CD4-positive, CD25-positive, alpha-beta regulatory T cell (primary cell): Measurements from ENCODE around the gene ATF7IP2. TPM values are rescaled to one million over a fixed set of nuclear protein-coding genes. Genes with fewer than 3 reads are reported as not detected.

ENCODE experiments used
- ATAC-seq, 2 donors: fragments of 150-1000 bp; cut with Tn5 transposase; one replicate each; pipeline ENCODE4 v1.10.0; 2021; ENCODE audit warnings: low read depth in 2 of 2, moderate number of reproducible peaks in 2 of 2, moderate library complexity in 1 of 2
- DNase-seq, 3 donors: peaks; one replicate each; pipeline versions ENCODE4 v3.0.0 to v3.0.0-alpha.2; 2012 to 2022; ENCODE audit warnings: mixed read lengths in 1 of 3
- H3K27ac ChIP-seq: one replicate; pipeline ENCODE4 v1.7.0; 2013; ENCODE audit warnings: mild to moderate bottlenecking, low read length; ENCODE audit not compliant: insufficient read depth, poor library complexity, severe bottlenecking
- H3K27me3 ChIP-seq: one replicate; pipeline ENCODE4 v1.7.0; 2013; ENCODE audit warnings: low read length; ENCODE audit not compliant: control insufficient read depth, insufficient read depth
- H3K36me3 ChIP-seq: one replicate; pipeline ENCODE4 v1.7.0; 2013; ENCODE audit warnings: mild to moderate bottlenecking, low read length, moderate library complexity; ENCODE audit not compliant: control insufficient read depth, insufficient read depth
- H3K4me1 ChIP-seq: 2 replicates; pipeline ENCODE4 v1.7.0; 2013; ENCODE audit warnings: mild to moderate bottlenecking, low read length; ENCODE audit not compliant: insufficient read depth, control insufficient read depth, poor library complexity, severe bottlenecking
- H3K4me3 ChIP-seq: one replicate; pipeline ENCODE4 v1.7.0; 2013; ENCODE audit warnings: low read depth, mild to moderate bottlenecking, low read length, moderate library complexity
- H3K9me3 ChIP-seq, 2 experiments: 1 replicate in 1 of 2; 2 replicates in 1 of 2; pipeline ENCODE4 v1.7.0; 2013; ENCODE audit warnings: low read length in 2 of 2, mild to moderate bottlenecking in 1 of 2, moderate library complexity in 1 of 2; ENCODE audit not compliant: control insufficient read depth in 2 of 2
- H3K27ac Mint-ChIP-seq, 3 donors: one replicate each; pipeline ENCODE4 v1.8.0; 2020 to 2022; ENCODE audit warnings: mild to moderate bottlenecking in 3 of 3, mixed read lengths in 3 of 3, moderate library complexity in 2 of 3
- H3K27me3 Mint-ChIP-seq: one replicate; pipeline ENCODE4 v1.8.0; 2022; ENCODE audit warnings: mild to moderate bottlenecking, mixed read lengths
- H3K36me3 Mint-ChIP-seq: one replicate; pipeline ENCODE4 v1.8.0; 2020; ENCODE audit warnings: mixed read lengths
- H3K4me1 Mint-ChIP-seq, 4 donors: one replicate each; pipeline ENCODE4 v1.8.0; 2020 to 2022; ENCODE audit warnings: mixed read lengths in 4 of 4, mild to moderate bottlenecking in 1 of 4
- H3K4me3 Mint-ChIP-seq, 4 donors: one replicate each; pipeline ENCODE4 v1.8.0; 2020 to 2022; ENCODE audit warnings: mild to moderate bottlenecking in 4 of 4, mixed read lengths in 4 of 4, moderate library complexity in 3 of 4
- H3K9me3 Mint-ChIP-seq, 7 donors: one replicate each; pipeline ENCODE4 v1.8.0; 2020 to 2022; ENCODE audit warnings: mixed read lengths in 7 of 7, mild to moderate bottlenecking in 3 of 7, moderate library complexity in 2 of 7
- polyA plus RNA-seq, 4 donors: library from polyadenylated mRNA; unstranded; fragments of 300-500 nt; fragmentation: Illumina TruSeq; gene quantifications; one replicate each; pipeline ENCODE4 v1.2.3, GENCODE V29; 2021
- total RNA-seq: library from RNA; stranded (reverse); gene quantifications from one replicate; pipeline ENCODE4 v1.2.3, GENCODE V29; 2022

Gene ATF7IP2
- total and polyA plus RNA-seq, 5 donors from 2014 or later: 47.6 to 114 (median 94.5) TPM

DNA sequence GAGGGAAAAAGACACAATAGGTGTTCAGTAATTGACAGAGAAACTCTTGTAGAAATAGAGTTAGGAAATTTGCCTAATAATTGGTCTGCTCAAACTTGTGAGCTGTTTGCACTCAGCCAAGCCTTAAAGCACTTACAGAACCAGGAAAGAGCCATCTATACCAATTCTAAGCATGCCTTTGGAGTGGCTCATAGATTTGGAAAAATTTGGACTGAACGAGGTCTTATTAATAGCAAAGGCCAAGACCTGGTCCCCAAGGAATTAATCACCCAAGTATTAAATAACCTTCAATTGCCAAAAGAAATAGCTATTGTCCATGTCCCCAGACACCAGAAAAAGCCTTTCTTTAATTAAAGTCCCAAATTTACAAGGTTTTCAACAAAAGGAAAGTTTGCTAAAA, 104.3 kb downstream of the ATF7IP2 start:
- Histone ChIP-seq H3K9me3 (peaks cover 12 to 26% of the 10 kb centered on the region in 2 experiments), H3K27ac (no peak overlapping the region), H3K36me3 (no peaks in the 10 kb centered on the region), H3K4me1 (no peaks in the 10 kb centered on the region), H3K27me3 (no peaks in the 10 kb centered on the region), H3K4me3 (no peak overlapping the region)
- H3K36me3 Mint-ChIP-seq: peaks cover 4% of the 10 kb centered on the region
- peaks cover 0 to 24% (median 10%) of the 10 kb centered on the region in 7 donors for H3K9me3 Mint-ChIP-seq
- H3K4me3 Mint-ChIP-seq: no peak overlapping the region
- DNase-seq (no peak), ATAC-seq (no peak)
- H3K4me1 Mint-ChIP-seq: no peaks in the 10 kb centered on the region
- H3K27ac Mint-ChIP-seq: no peak overlapping the region
- peaks cover 4% of the 10 kb centered on the region for H3K27me3 Mint-ChIP-seq

DNA sequence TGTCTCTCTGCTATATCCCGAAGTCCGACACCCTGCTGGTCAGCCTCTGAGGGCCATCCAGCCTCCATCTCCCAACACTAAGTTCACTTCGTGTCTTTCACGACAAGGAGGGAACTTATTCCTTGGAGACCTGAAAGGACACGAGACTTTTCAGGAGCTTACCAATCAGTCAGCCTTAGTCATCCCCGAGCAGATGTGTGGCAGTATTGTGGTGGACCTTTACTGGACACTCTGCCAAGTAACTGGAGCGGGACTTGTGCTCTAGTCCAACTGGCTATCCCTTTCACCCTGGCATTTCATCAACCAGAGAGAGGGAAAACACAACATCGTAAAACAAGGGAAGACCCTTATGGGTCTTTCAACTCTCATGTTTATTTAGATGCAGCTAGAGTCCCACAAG, 107.4 kb downstream of the ATF7IP2 start:
- Mint-ChIP-seq H3K36me3 (no peaks in the 10 kb centered on the region), H3K4me1 (no peaks in the 10 kb centered on the region), H3K9me3 (peaks cover 0 to 23% (median 12%) of the 10 kb centered on the region in 7 donors), H3K27ac (no peak overlapping the region), H3K4me3 (no peak overlapping the region), H3K27me3 (peaks cover 4% of the 10 kb centered on the region)
- Histone ChIP-seq H3K36me3 (no peaks in the 10 kb centered on the region), H3K27ac (no peak overlapping the region), H3K4me3 (no peak overlapping the region), H3K27me3 (no peaks in the 10 kb centered on the region), H3K9me3 (peaks cover 4 to 16% of the 10 kb centered on the region in 2 experiments), H3K4me1 (no peaks in the 10 kb centered on the region)
- ATAC-seq: no peak
- DNase-seq: no peak

DNA sequence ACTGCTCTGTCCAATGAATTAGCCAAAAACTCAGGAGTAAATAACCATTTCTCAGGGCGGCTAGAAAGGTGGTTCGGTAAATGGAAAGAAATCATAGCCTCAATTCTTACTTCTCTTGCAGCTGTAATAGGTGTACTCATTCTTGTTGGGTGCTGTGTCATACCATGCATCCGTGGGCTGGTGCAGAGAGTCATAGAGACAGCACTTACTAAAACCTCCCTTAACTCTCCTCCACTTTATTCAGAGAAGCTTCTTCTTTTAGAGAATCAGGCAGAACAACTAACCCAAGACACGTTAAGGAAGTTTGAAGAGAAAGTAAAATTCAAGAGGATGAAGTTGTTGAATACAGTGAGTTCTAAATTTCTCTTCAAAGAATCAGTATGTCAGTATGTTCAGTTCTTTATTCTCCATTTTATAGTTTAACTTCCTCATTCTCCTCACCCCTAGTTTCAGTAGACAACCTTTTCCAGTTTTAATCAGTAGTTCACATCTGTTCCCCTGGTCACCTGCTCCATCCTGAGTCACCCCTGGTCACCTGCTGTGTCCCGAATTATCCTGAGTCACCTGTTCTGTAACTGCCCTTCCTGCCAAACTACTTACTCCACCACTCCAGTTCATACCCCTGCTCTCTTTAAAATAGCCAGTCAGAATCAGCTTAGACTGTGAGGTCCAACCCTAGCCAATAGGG, 108.6 kb downstream of the ATF7IP2 start:
- no peak overlapping the region for H3K4me3 ChIP-seq
- H3K36me3 Mint-ChIP-seq: no peaks in the 10 kb centered on the region
- H3K27ac ChIP-seq: no peak overlapping the region
- peaks cover 0 to 23% (median 12%) of the 10 kb centered on the region in 7 donors for H3K9me3 Mint-ChIP-seq
- H3K4me3 Mint-ChIP-seq: no peak overlapping the region
- H3K4me1 ChIP-seq: no peaks in the 10 kb centered on the region
- H3K27ac Mint-ChIP-seq: no peak overlapping the region
- no peaks in the 10 kb centered on the region for H3K36me3 ChIP-seq
- H3K4me1 Mint-ChIP-seq: no peaks in the 10 kb centered on the region
- peaks cover 4 to 16% of the 10 kb centered on the region in 2 experiments for H3K9me3 ChIP-seq
- no peak for ATAC-seq
- no peaks in the 10 kb centered on the region for H3K27me3 ChIP-seq
- DNase-seq: no peak
- peaks cover 4% of the 10 kb centered on the region for H3K27me3 Mint-ChIP-seq

DNA sequence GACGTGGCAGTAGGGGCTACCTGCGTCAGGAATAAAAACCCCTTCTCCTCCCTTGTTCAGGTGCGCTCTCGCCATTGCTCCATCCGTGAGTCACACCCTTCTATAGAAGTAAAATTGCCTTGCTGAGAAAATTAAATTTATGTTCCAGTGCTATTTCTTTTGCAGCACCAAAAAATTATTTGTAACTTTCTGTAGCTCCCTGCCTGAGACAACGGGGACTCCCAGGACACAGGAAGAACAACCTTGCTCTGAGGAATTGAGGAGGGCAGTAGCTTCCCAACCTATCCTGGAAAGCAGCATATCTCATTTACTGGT, 109.1 kb downstream of the ATF7IP2 start:
- DNase-seq (no peak), ATAC-seq (no peak)
- Mint-ChIP-seq H3K36me3 (no peaks in the 10 kb centered on the region), H3K27ac (no peak overlapping the region), H3K9me3 (peaks cover 0 to 23% (median 12%) of the 10 kb centered on the region in 7 donors), H3K4me1 (no peaks in the 10 kb centered on the region), H3K4me3 (no peak overlapping the region), H3K27me3 (peaks cover 4% of the 10 kb centered on the region)
- Histone ChIP-seq H3K4me3 (no peak overlapping the region), H3K27ac (no peak overlapping the region), H3K36me3 (no peaks in the 10 kb centered on the region), H3K4me1 (no peaks in the 10 kb centered on the region), H3K9me3 (peaks cover 4 to 16% of the 10 kb centered on the region in 2 experiments), H3K27me3 (no peaks in the 10 kb centered on the region)

DNA sequence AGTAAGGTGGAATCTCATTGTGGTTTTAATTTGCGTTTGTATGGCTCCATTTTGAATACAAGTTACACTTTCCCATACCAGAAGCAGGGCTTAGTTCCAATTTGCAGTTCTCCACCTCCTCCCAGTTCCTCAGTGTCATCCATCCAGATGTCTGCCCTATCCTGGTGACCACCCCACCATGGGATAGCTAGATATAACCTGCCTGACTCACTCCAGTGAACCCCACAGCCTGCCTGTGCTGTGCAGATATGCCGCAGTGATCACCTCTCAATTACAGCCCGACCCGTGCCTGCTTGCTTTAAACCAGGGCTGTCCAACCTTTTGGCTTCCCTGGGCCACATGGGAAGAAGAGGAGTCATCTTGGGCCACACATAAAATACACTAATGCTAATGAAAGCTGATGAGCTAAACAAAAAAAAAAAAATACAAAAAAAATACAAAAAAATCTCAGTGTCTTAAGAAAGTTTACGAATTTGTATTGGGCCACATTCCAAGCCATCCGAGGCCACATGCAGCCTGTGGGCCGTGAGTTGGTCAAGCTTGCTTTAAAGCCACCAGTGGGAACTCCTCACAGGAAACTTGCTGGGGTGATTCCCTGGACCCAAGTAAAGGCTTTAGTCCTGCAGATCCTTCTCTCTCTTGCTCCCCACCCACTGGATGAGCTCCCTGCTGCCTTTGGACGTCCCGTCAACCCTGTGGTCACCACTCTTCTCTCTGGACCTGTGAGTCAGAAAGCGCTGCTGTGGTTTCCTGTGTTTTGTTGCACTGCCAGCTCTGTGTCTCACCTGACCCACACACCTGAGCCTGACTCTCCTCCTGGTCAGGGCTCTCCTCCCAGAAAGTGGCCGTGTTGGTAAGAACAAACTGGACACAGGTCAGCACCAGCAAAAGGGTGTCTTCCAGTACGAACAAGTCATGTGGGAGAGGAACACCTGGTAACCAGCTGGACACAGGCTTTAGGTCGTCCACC, 111.6 kb downstream of the ATF7IP2 start:
- Mint-ChIP-seq H3K4me3 (no peak overlapping the region), H3K27me3 (no peaks in the 10 kb centered on the region), H3K36me3 (no peaks in the 10 kb centered on the region), H3K27ac (no peak overlapping the region), H3K4me1 (peaks cover 0 to 3% (median 0%) of the 10 kb centered on the region in 4 donors), H3K9me3 (peaks cover 0 to 23% (median 12%) of the 10 kb centered on the region in 7 donors)
- DNase-seq: peak in 1 of 3 donors; percentile 31
- Histone ChIP-seq H3K4me3 (no peak overlapping the region), H3K27me3 (no peaks in the 10 kb centered on the region), H3K27ac (no peak overlapping the region), H3K4me1 (no peaks in the 10 kb centered on the region), H3K9me3 (peaks cover 4 to 16% of the 10 kb centered on the region in 2 experiments), H3K36me3 (no peaks in the 10 kb centered on the region)
- ATAC-seq: no peak

DNA sequence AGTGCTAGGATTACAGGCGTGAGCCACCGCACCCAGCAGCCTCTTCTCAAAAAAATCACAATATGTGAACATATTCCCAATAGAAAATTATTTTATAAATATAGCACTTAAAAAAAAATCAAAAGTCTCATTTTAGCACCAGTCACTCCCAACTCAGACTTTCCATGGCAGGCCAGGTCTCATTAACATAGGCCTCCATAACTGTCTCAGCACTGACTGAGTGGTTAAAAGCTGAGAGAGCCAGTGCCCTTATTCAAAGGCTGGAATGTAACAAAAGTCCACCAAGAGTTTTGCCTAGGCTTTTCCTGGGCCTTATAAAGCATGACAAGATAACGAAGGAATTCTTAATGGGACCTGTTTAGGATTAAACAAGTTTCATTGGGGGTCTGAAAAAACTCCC, 114.7 kb downstream of the ATF7IP2 start:
- peaks cover 0 to 5% (median 0%) of the 10 kb centered on the region in 4 donors for H3K4me1 Mint-ChIP-seq
- H3K9me3 Mint-ChIP-seq: peaks cover 0 to 8% (median under 1%) of the 10 kb centered on the region in 7 donors
- no peaks in the 10 kb centered on the region for H3K27me3 Mint-ChIP-seq
- H3K9me3 ChIP-seq: peaks cover 0 to under 1% of the 10 kb centered on the region in 2 experiments
- DNase-seq (peak in 1 of 3 donors; percentile 7), ATAC-seq (no peak)
- no peak overlapping the region for H3K4me3 ChIP-seq
- no peaks in the 10 kb centered on the region for H3K27me3 ChIP-seq
- H3K27ac ChIP-seq: no peak overlapping the region
- peak overlapping the region in 1 of 4 donors; percentile 39 for H3K4me3 Mint-ChIP-seq
- no peaks in the 10 kb centered on the region for H3K36me3 ChIP-seq
- H3K27ac Mint-ChIP-seq: peak overlapping the region in 2 of 3 donors; percentile 6 to 33
- no peaks in the 10 kb centered on the region for H3K4me1 ChIP-seq
- no peaks in the 10 kb centered on the region for H3K36me3 Mint-ChIP-seq

DNA sequence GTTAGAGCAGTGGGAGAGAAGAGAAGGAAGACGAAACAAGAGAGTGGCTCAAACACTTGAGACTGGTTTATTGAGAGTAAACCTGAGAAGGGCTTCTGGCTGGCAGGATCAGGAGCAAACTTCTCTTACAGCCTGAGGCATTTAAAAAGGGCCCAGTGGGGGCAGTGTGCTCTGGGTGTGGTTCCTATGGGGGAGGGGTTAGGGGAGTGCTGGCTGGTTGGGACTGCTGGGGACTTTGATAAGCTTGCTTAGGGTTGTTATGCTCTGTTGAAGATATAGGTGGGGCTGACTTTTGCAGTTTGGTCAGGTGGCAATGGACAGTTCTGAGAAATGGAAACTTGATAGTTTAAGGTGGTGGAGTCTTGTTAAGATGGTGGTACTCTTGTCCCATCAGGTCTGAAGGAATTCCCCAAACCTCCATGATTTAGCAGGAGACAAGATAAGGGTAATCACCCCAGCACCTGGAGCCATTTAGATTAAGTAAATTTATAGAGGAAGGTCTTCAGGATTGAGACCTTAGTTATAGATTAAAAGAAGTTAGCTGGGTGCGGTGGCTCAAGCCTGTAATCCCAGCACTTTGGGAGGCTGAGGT, 115.3 kb downstream of the ATF7IP2 start:
- H3K9me3 Mint-ChIP-seq: peaks cover 0 to 6% (median 0%) of the 10 kb centered on the region in 7 donors
- peak overlapping the region in 2 of 3 donors; percentile 6 to 33 for H3K27ac Mint-ChIP-seq
- Histone ChIP-seq H3K4me3 (no peak overlapping the region), H3K27me3 (no peaks in the 10 kb centered on the region), H3K9me3 (no peaks in the 10 kb centered on the region), H3K36me3 (no peaks in the 10 kb centered on the region), H3K4me1 (no peaks in the 10 kb centered on the region), H3K27ac (no peak overlapping the region)
- H3K4me1 Mint-ChIP-seq: peaks cover 0 to 5% (median 0%) of the 10 kb centered on the region in 4 donors
- H3K4me3 Mint-ChIP-seq: no peak overlapping the region
- no peak for ATAC-seq
- H3K27me3 Mint-ChIP-seq: no peaks in the 10 kb centered on the region
- peak in 1 of 3 donors; percentile 34 for DNase-seq
- no peaks in the 10 kb centered on the region for H3K36me3 Mint-ChIP-seq
